ENCODE results near the gene LBR. TPM values are rescaled to one million over a fixed set of nuclear protein-coding genes. Genes with fewer than 3 reads are reported as not detected.

Gene LBR
- total and polyA plus RNA-seq, 12 donors: 7.6 to 22.6 (median 10.3) TPM

DNA sequence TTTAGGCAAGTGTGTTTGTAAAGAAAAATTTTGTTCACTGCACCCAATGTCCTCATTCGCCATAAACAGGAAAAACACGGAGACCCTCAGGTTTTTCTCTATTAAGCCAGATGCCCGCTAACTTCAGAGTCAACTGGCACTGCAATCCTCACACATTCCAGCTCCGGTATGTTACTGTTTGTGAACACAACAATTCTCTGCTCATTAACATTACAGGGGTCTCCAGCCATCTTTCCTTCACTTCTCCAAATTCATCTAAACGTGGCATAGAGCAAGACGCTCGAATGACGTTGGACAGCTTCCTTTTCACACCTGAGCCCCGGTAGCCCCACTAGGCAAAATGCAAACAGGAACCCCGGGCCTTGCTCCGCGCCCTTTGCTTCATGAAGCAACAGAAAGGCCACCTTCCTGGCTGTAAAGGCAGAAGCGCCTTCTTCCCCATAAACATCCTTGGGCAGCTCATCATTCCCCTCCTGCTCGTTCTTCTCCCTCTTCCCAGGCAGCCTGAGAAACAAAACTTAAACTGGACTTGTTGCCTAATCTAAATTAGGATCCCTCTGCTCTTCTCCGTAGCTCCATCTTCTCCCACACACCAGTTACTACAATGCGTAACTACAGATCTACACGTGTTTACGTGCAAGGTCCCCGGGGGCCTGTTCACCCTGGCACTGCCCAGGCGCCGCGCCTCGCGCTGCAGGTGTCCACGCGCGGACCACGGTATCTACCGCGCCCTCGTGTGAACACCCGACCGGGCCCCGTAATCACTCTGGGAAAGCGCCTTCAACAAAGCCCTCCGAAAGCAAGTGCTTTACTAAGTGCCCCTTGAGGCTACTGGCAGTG is 1.2 kb downstream of the LBR start:
- TF ChIP-seq, protein P1, sequence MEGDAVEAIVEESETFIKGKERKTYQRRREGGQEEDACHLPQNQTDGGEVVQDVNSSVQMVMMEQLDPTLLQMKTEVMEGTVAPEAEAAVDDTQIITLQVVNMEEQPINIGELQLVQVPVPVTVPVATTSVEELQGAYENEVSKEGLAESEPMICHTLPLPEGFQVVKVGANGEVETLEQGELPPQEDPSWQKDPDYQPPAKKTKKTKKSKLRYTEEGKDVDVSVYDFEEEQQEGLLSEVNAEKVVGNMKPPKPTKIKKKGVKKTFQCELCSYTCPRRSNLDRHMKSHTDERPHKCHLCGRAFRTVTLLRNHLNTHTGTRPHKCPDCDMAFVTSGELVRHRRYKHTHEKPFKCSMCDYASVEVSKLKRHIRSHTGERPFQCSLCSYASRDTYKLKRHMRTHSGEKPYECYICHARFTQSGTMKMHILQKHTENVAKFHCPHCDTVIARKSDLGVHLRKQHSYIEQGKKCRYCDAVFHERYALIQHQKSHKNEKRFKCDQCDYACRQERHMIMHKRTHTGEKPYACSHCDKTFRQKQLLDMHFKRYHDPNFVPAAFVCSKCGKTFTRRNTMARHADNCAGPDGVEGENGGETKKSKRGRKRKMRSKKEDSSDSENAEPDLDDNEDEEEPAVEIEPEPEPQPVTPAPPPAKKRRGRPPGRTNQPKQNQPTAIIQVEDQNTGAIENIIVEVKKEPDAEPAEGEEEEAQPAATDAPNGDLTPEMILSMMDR (IDR thresholded peaks at IDR 0.05): no peak
- ATAC-seq (peak in 4 of 8 donors; percentile 15 to 44 (median 16)), DNase-seq (peak in 1 of 2 donors; percentile 33)
- Histone ChIP-seq H3K36me3 (peaks cover 0 to 11% (median 0%) of the 10 kb centered on the region in 9 donors), H3K4me1 (peaks cover 9 to 65% (median 41%) of the 10 kb centered on the region in 9 donors), H3K27ac (peak overlapping the region in 9 of 10 donors; percentile 77 to 97 (median 90)), H3K9me3 (peaks cover 0 to 7% (median 0%) of the 10 kb centered on the region in 11 donors), H3K4me3 (peak overlapping the region; percentile 64 to 98 (median 90)), H3K27me3 (no peaks in the 10 kb centered on the region)
- 9 to 10% methylated on average over 36 of the region's 36 CpGs for WGBS, 2 donors
- intact Hi-C loops (cut with DNase I): no loop called here

DNA sequence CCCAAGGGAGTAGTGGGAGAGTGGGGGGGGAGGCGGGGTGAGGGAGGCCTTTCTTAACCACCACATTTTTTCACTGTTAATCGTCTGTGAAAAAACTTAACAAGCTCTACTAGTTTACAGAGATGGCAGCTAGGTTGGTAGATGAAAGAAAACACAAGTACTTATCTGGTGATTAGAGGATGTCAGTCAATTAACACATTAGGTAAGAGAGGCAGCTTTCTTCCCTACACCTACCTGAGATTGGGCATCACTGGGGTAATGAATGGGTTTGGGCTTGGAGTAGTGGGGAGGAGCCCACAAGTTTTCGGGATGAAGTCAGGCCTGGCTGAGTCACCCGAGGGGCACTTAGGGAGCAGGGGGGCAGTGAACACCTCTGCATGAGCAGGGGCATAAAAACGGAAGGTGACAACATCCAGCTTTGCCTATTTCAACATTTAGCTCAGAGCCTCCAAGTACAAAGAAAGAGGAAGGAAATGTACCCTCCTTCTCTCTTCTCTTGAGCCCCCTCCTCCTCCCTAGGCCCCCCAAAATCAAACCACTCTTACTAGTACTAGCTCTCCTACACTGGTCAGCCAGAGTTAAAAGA is 2.5 kb downstream of the LBR start:
- DNase-seq (no peak), ATAC-seq (no peak)
- H3K27me3 ChIP-seq: no peaks in the 10 kb centered on the region
- no peaks in the 10 kb centered on the region for H3K9me3 ChIP-seq
- H3K4me3 ChIP-seq: peak overlapping the region in 1 of 10 donors; percentile 92
- peaks cover 0 to 23% (median 0%) of the 10 kb centered on the region in 9 donors for H3K36me3 ChIP-seq
- 62 to 67% methylated on average over 5 of the region's 5 CpGs for WGBS, 2 donors
- H3K27ac ChIP-seq: peak overlapping the region in 1 of 10 donors; percentile 97
- TF ChIP-seq, protein P1 (IDR thresholded peaks at IDR 0.05): no peak
- intact Hi-C loops (cut with DNase I): no loop called here
- peaks cover 9 to 68% (median 41%) of the 10 kb centered on the region in 9 donors for H3K4me1 ChIP-seq

DNA sequence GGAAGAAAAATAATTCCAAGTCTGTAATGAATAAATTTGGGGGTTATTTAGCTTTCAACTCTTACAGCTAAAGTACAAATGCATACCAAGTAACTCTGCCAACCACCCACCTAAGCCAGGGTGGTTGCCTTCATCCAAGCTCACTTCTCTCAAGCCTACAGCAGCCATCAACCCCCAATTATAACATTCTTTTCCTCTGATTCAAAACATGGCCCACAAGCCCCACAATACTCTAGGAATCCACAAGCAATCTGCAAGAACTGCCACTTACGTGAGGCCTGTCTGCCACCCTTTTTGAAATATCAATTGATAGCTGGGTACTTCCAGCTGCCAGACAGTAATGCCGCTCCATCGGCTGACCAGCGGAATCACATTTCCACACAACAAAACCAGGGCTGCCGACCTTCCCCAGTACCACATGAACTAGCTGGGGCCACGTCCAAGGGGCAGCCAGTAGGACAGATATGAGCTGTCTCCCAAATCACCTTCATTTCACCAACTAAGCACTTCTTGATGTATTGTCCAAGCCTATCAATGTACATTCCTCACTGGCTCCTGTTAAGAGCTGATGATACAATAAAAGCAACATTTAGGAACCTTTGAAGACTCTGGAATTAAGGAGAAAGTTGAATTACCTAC is 3.2 kb downstream of the LBR start:
- peak overlapping the region in 1 of 10 donors; percentile 97 for H3K27ac ChIP-seq
- no peaks in the 10 kb centered on the region for H3K9me3 ChIP-seq
- peak overlapping the region in 1 of 10 donors; percentile 92 for H3K4me3 ChIP-seq
- ATAC-seq: no peak
- intact Hi-C loops (cut with DNase I): no loop called here
- H3K36me3 ChIP-seq: peaks cover 0 to 29% (median 0%) of the 10 kb centered on the region in 9 donors
- no peaks in the 10 kb centered on the region for H3K27me3 ChIP-seq
- DNase-seq: no peak
- TF ChIP-seq, protein P1 (IDR thresholded peaks at IDR 0.05): no peak
- WGBS, 2 donors: 80 to 82% methylated on average over 6 of the region's 6 CpGs
- peaks cover 9 to 68% (median 41%) of the 10 kb centered on the region in 9 donors for H3K4me1 ChIP-seq

DNA sequence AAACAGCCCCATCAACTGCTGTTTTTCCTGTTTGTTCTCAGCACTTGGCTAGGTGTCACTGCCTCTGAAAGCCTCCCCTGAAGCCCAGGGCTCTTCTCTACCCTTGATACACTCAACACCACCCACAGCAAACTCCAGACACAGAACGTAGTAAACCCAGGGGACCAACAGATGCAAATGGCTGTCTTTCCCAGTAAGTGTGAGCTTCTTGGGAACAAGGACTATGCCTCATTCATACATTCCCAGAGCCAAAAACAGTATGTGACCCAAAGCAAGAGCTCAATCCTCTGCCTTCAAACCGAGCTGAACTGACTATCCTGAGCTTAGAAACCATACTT is 4.4 kb downstream of the LBR start:
- WGBS, 2 donors: 61 to 69% methylated on average over 2 of the region's 2 CpGs
- H3K27me3 ChIP-seq: no peaks in the 10 kb centered on the region
- H3K36me3 ChIP-seq: peaks cover 0 to 41% (median 7%) of the 10 kb centered on the region in 9 donors
- TF ChIP-seq, protein P1 (IDR thresholded peaks at IDR 0.05): no peak
- intact Hi-C loops (cut with DNase I): no loop called here
- no peak overlapping the region for H3K4me3 ChIP-seq
- no peaks in the 10 kb centered on the region for H3K9me3 ChIP-seq
- DNase-seq: no peak
- peak overlapping the region in 1 of 10 donors; percentile 8 for H3K27ac ChIP-seq
- no peak for ATAC-seq
- H3K4me1 ChIP-seq: peaks cover 9 to 57% (median 31%) of the 10 kb centered on the region in 9 donors

Data from heart right ventricle (tissue), 16 donors.